HEK293 (cell line): ENCODE measurements around the gene KPNA3.

Experiments
- CTCF ChIA-PET: fragments of 350-600 bp; formaldehyde crosslinking; extraction: SDS; loops from one replicate; lab custom pipeline; 2021; ENCODE audit warnings: antibody characterized with exemption; lab: Yijun Ruan, JAX
- POLR2A ChIA-PET: fragments of 300-600 bp; formaldehyde crosslinking; extraction: SDS; loops from one replicate; lab custom pipeline; 2020; ENCODE audit warnings: antibody characterized with exemption, inconsistent platforms; lab: Yijun Ruan, JAX
- H3K27ac ChIP-seq: fragments of 200-500 bp; sonication (Bioruptor generic); 2 replicates; pipeline ENCODE4 v1.5.1; 2014; ENCODE audit warnings: low read depth, low read length, control low read depth, inconsistent platforms; ENCODE audit errors: extremely low read depth
- H3K36me3 ChIP-seq, 2 experiments: fragments of 200-500 bp in 1 of 2; sonication (Bioruptor generic) in 1 of 2; 1 replicate in 1 of 2; 2 replicates in 1 of 2; pipeline ENCODE4 v1.5.1; 2014 to 2017; ENCODE audit warnings: inconsistent platforms in 2 of 2, low read length in 2 of 2; ENCODE audit not compliant: control insufficient read depth in 2 of 2, insufficient read depth in 1 of 2
- H3K4me1 ChIP-seq: fragments of 200-500 bp; sonication (Bioruptor generic); 2 replicates; pipeline ENCODE4 v1.5.1; 2014; ENCODE audit warnings: mild to moderate bottlenecking, low read length, inconsistent platforms; ENCODE audit not compliant: control insufficient read depth, insufficient read depth
- H3K4me3 ChIP-seq: 2 replicates; pipeline ENCODE4 v1.5.1; 2011; ENCODE audit warnings: low read depth, mild to moderate bottlenecking, control low read depth, low read length, moderate library complexity
- H3K9me3 ChIP-seq: fragments of 200-500 bp; sonication (Bioruptor generic); 2 replicates; pipeline ENCODE4 v1.5.1; 2014; ENCODE audit warnings: low read depth, low read length, inconsistent platforms; ENCODE audit not compliant: control insufficient read depth, insufficient read depth
- GLI4 ChIP-seq: fragments of 450-650 bp; formaldehyde crosslinking; IDR thresholded peaks from 2 replicates; pipeline ENCODE4 v1.5.1; 2016; ENCODE audit warnings: missing biosample characterization, missing genetic modification characterization
- GLIS1 ChIP-seq: fragments of 450-650 bp; formaldehyde crosslinking; IDR thresholded peaks from 2 replicates; pipeline ENCODE4 v1.5.1; 2016; ENCODE audit warnings: missing biosample characterization, missing genetic modification characterization
- SP2 ChIP-seq: fragments of 450-650 bp; formaldehyde crosslinking; IDR thresholded peaks from 2 replicates; pipeline ENCODE4 v1.5.1; 2016; ENCODE audit warnings: missing biosample characterization, missing genetic modification characterization
- SP3 ChIP-seq: fragments of 450-650 bp; formaldehyde crosslinking; IDR thresholded peaks from 2 replicates; pipeline ENCODE4 v1.5.1; 2016; ENCODE audit warnings: missing biosample characterization, missing genetic modification characterization
- ZBTB17 ChIP-seq: fragments of 450-650 bp; formaldehyde crosslinking; IDR thresholded peaks from 2 replicates; pipeline ENCODE4 v1.5.1; 2016; ENCODE audit warnings: missing biosample characterization, missing genetic modification characterization
- ZNF202 ChIP-seq: fragments of 450-650 bp; formaldehyde crosslinking; IDR thresholded peaks from 2 replicates; pipeline ENCODE4 v1.5.1; 2016; ENCODE audit warnings: missing biosample characterization, missing genetic modification characterization, borderline replicate concordance
- ZNF292 ChIP-seq: fragments of 450-650 bp; formaldehyde crosslinking; IDR thresholded peaks from 2 replicates; pipeline ENCODE4 v1.5.1; 2016; ENCODE audit warnings: low read depth, missing biosample characterization, missing genetic modification characterization, borderline replicate concordance
- ZNF660 ChIP-seq: fragments of 450-650 bp; IDR thresholded peaks from 2 replicates; pipeline ENCODE4 v1.5.1; 2018; ENCODE audit warnings: missing biosample characterization, mild to moderate bottlenecking, missing genetic modification characterization
- ZNF76 ChIP-seq: fragments of 450-650 bp; formaldehyde crosslinking; IDR thresholded peaks from 2 replicates; pipeline ENCODE4; 2016; ENCODE audit warnings: low read depth, missing biosample characterization, missing genetic modification characterization, borderline replicate concordance
- ZNF768 ChIP-seq: fragments of 450-650 bp; formaldehyde crosslinking; IDR thresholded peaks from 2 replicates; pipeline ENCODE4 v1.5.1; 2018; ENCODE audit warnings: missing biosample characterization, mild to moderate bottlenecking, missing genetic modification characterization
- ZSCAN23 ChIP-seq: fragments of 450-650 bp; formaldehyde crosslinking; IDR thresholded peaks from 2 replicates; pipeline ENCODE4 v1.5.1; 2016; ENCODE audit warnings: missing biosample characterization, missing genetic modification characterization
- TF ChIP-seq, protein P1 (sequence below): fragments of 450-650 bp; formaldehyde crosslinking; IDR thresholded peaks from 2 replicates; pipeline ENCODE4 v1.5.1; 2016; ENCODE audit warnings: missing biosample characterization, missing genetic modification characterization
- TF ChIP-seq, protein P2 (sequence below): fragments of 450-650 bp; formaldehyde crosslinking; IDR thresholded peaks from 2 replicates; pipeline ENCODE4 v1.5.1; 2017; ENCODE audit warnings: missing biosample characterization, missing genetic modification characterization

The KPNA3 gene

DNA sequence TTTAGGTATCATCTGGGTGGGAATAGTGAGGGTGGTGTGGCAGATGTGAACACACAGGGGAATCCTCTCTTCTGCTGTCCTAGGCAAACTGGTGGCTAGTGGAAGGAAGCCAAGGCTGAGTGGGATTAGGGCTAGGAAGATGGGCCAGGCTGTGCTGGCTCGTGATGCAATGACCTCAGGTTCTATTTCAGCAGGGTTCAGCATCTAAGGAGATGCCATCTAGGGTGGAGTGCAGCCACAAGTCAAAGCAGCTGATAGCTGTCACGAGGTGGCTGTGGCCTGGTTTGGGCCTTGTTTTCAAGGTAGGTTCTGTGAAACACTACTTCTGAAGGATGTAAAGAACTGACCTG is 142.5 kb downstream of the KPNA3 start:
- Histone ChIP-seq H3K4me1 (no peaks in the 10 kb centered on the region), H3K9me3 (no peaks in the 10 kb centered on the region), H3K36me3 (no peaks in the 10 kb centered on the region), H3K4me3 (no peak overlapping the region), H3K27ac (no peak overlapping the region)
- TF ChIP-seq ZNF660 (tag by site-specific recombination): no peak
- no peak for TF ChIP-seq ZNF76 (tag by site-specific recombination)
- TF ChIP-seq GLIS1 (tag by site-specific recombination): no peak
- TF ChIP-seq ZBTB17 (tag by site-specific recombination): no peak
- no peak for TF ChIP-seq ZSCAN23 (tag by site-specific recombination)
- TF ChIP-seq ZNF202 (tag by site-specific recombination): no peak
- TF ChIP-seq, protein P1, sequence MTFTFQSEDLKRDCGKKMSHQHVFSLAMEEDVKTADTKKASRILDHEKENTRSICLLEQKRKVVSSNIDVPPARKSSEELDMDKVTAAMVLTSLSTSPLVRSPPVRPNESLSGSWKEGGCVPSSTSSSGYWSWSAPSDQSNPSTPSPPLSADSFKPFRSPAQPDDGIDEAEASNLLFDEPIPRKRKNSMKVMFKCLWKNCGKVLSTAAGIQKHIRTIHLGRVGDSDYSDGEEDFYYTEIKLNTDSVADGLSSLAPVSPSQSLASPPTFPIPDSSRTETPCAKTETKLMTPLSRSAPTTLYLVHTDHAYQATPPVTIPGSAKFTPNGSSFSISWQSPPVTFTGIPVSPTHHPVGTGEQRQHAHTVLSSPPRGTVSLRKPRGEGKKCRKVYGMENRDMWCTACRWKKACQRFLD (tag by site-specific recombination): no peak
- no peak for TF ChIP-seq ZNF768 (tag by site-specific recombination)
- TF ChIP-seq SP3 (tag by site-specific recombination): no peak
- no peak for TF ChIP-seq SP2 (tag by site-specific recombination)
- no peak for TF ChIP-seq ZNF292
- no peak for TF ChIP-seq GLI4 (tag by site-specific recombination)
- TF ChIP-seq, protein P2, sequence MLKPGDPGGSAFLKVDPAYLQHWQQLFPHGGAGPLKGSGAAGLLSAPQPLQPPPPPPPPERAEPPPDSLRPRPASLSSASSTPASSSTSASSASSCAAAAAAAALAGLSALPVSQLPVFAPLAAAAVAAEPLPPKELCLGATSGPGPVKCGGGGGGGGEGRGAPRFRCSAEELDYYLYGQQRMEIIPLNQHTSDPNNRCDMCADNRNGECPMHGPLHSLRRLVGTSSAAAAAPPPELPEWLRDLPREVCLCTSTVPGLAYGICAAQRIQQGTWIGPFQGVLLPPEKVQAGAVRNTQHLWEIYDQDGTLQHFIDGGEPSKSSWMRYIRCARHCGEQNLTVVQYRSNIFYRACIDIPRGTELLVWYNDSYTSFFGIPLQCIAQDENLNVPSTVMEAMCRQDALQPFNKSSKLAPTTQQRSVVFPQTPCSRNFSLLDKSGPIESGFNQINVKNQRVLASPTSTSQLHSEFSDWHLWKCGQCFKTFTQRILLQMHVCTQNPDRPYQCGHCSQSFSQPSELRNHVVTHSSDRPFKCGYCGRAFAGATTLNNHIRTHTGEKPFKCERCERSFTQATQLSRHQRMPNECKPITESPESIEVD (tag by site-specific recombination): no peak
- POLR2A ChIA-PET: no interaction called here
- CTCF ChIA-PET: interaction anchor here (0.6 to 1.1 kb wide), 2 partner anchors 19 to 626 kb away, joined by 3 to 5 read pairs; no protein-coding TSS in a partner anchor
